Epithelial cell of proximal tubule (primary cell): ENCODE data around the gene GEMIN7. TPM values are rescaled to one million over a fixed set of nuclear protein-coding genes. Genes with fewer than 3 reads are reported as not detected.
"Not testable (repeated sequence)": the region's sequence is repeated elsewhere in the genome, so short reads cannot be mapped to it uniquely, and the experiment has no call there.

Source experiments
- DNase-seq: peaks from one replicate; pipeline ENCODE4 v3.0.0-alpha.2; 2011; ENCODE audit warnings: low read depth
- H3K4me3 ChIP-seq: 2 replicates; pipeline ENCODE4 v1.5.1; 2011; ENCODE audit warnings: low read depth, mild to moderate bottlenecking, low read length
- CTCF ChIP-seq: conservative IDR thresholded peaks from 2 replicates; pipeline ENCODE4 v1.5.1; 2012; ENCODE audit warnings: low read depth, mild to moderate bottlenecking, low read length
- total RNA-seq: library from RNA; depleted of rRNA; stranded (reverse); fragments of >200 nt; gene quantifications from 2 replicates; pipeline ENCODE4 v1.2.3, GENCODE V29; 2015

Gene GEMIN7
- total RNA-seq, 1 donor from 2014 or later, result 38.2 TPM

GRCh38 chr19:45115809-45116615, 37.0 kb downstream of the GEMIN7 start:
- H3K4me3 ChIP-seq, result no peak overlapping the region
- no peak for TF ChIP-seq CTCF
- DNase-seq, result no peak

- no peak overlapping the region for H3K4me3 ChIP-seq
- DNase-seq, result no peak
- TF ChIP-seq CTCF, result no peak
Observed at GRCh38 chr19:45117167-45117594, 38.1 kb downstream of the GEMIN7 start.

- H3K4me3 ChIP-seq, result no peak overlapping the region
- no peak for TF ChIP-seq CTCF
- no peak for DNase-seq
Observed at GRCh38 chr19:45117671-45118070, 38.6 kb downstream of the GEMIN7 start.

- TF ChIP-seq CTCF, result no peak
- H3K4me3 ChIP-seq, result no peak overlapping the region
- DNase-seq, result no peak
Observed at GRCh38 chr19:45118106-45118505, 39.0 kb downstream of the GEMIN7 start.

- not testable (repeated sequence) for H3K4me3 ChIP-seq, DNase-seq
Observed at GRCh38 chr19:45118591-45119355, 39.7 kb downstream of the GEMIN7 start.

GRCh38 chr19:45119582-45119981, 40.5 kb downstream of the GEMIN7 start:
- TF ChIP-seq CTCF, result no peak
- H3K4me3 ChIP-seq, result no peak overlapping the region
- DNase-seq, result no peak

- DNase-seq, result no peak
- no peak for TF ChIP-seq CTCF
- no peak overlapping the region for H3K4me3 ChIP-seq
Observed at GRCh38 chr19:45121827-45122345, 42.8 kb downstream of the GEMIN7 start.
